Measurements from ENCODE around the gene STARD13. TPM values are rescaled to one million over a fixed set of nuclear protein-coding genes. Genes with fewer than 3 reads are reported as not detected.

STARD13 gene
- total and polyA plus RNA-seq, 5 experiments from 2014 or later, result not detected

GRCh38 chr13:33319859-33320258, 34.3 kb upstream of the STARD13 start:
- Mint-ChIP-seq H3K27me3 (peaks cover 5 to 14% (median 13%) of the 10 kb centered on the region in 5 donors), H3K36me3 (peaks cover 0 to 4% (median 0%) of the 10 kb centered on the region in 3 donors), H3K27ac (no peak overlapping the region), H3K4me1 (no peaks in the 10 kb centered on the region), H3K4me3 (no peak overlapping the region), H3K9me3 (peaks cover 0 to 5% (median 0%) of the 10 kb centered on the region in 9 donors)
- POLR2A ChIA-PET, result no interaction called here
- no peak for ATAC-seq
- no peak for DNase-seq

- H3K4me3 Mint-ChIP-seq, result no peak overlapping the region
Observed at GRCh38 chr13:33318744-33319143, 33.2 kb upstream of the STARD13 start.

GRCh38 chr13:33318037-33318436, 32.5 kb upstream of the STARD13 start:
- peaks cover 0 to 5% (median 0%) of the 10 kb centered on the region in 9 donors for H3K9me3 Mint-ChIP-seq
- no peaks in the 10 kb centered on the region for H3K4me1 Mint-ChIP-seq
- H3K4me3 Mint-ChIP-seq, result no peak overlapping the region
- H3K27ac Mint-ChIP-seq, result no peak overlapping the region
- H3K36me3 Mint-ChIP-seq, result peaks cover 0 to 4% (median 0%) of the 10 kb centered on the region in 3 donors
- ATAC-seq, result no peak
- DNase-seq, result no peak
- H3K27me3 Mint-ChIP-seq, result peaks cover 7 to 24% (median 14%) of the 10 kb centered on the region in 5 donors
- POLR2A ChIA-PET, result no interaction called here

More at GRCh38 chr13:33318744-33319143, 33.2 kb upstream of the STARD13 start:
- no peak for DNase-seq
- Mint-ChIP-seq H3K9me3 (peaks cover 0 to 5% (median 0%) of the 10 kb centered on the region in 9 donors), H3K4me1 (no peaks in the 10 kb centered on the region), H3K27ac (no peak overlapping the region), H3K36me3 (peaks cover 0 to 4% (median 0%) of the 10 kb centered on the region in 3 donors), H3K27me3 (peaks cover 5 to 17% (median 13%) of the 10 kb centered on the region in 5 donors)
- no peak for ATAC-seq
- POLR2A ChIA-PET, result no interaction called here

GRCh38 chr13:33316890-33317289, 31.3 kb upstream of the STARD13 start:
- ATAC-seq, result no peak
- no peak overlapping the region for H3K27ac Mint-ChIP-seq
- peaks cover 0 to 5% (median 0%) of the 10 kb centered on the region in 9 donors for H3K9me3 Mint-ChIP-seq
- DNase-seq, result no peak
- POLR2A ChIA-PET, result no interaction called here
- H3K4me3 Mint-ChIP-seq, result no peak overlapping the region
- H3K4me1 Mint-ChIP-seq, result no peaks in the 10 kb centered on the region
- H3K27me3 Mint-ChIP-seq, result peaks cover 7 to 24% (median 15%) of the 10 kb centered on the region in 5 donors
- H3K36me3 Mint-ChIP-seq, result peaks cover 0 to 4% (median 0%) of the 10 kb centered on the region in 3 donors

GRCh38 chr13:33313504-33313903, 27.9 kb upstream of the STARD13 start:
- Mint-ChIP-seq H3K9me3 (peaks cover 0 to 2% (median 0%) of the 10 kb centered on the region in 9 donors), H3K27me3 (peaks cover 16 to 36% (median 20%) of the 10 kb centered on the region in 5 donors), H3K36me3 (peaks cover 0 to 4% (median 0%) of the 10 kb centered on the region in 3 donors), H3K27ac (no peak overlapping the region), H3K4me3 (no peak overlapping the region), H3K4me1 (no peaks in the 10 kb centered on the region)
- no peak for DNase-seq
- POLR2A ChIA-PET, result no interaction called here
- ATAC-seq, result no peak

- POLR2A ChIA-PET, result no interaction called here
- H3K36me3 Mint-ChIP-seq, result peaks cover 0 to 4% (median 0%) of the 10 kb centered on the region in 3 donors
- DNase-seq, result no peak
- ATAC-seq, result no peak
- peaks cover 0 to 2% (median 0%) of the 10 kb centered on the region in 9 donors for H3K9me3 Mint-ChIP-seq
- H3K4me3 Mint-ChIP-seq, result no peak overlapping the region
- no peak overlapping the region for H3K27ac Mint-ChIP-seq
- no peaks in the 10 kb centered on the region for H3K4me1 Mint-ChIP-seq
- H3K27me3 Mint-ChIP-seq, result peaks cover 16 to 36% (median 20%) of the 10 kb centered on the region in 5 donors
Observed at GRCh38 chr13:33312861-33313212, 27.3 kb upstream of the STARD13 start.

GRCh38 chr13:33312150-33312860, 26.8 kb upstream of the STARD13 start:
- Mint-ChIP-seq H3K27ac (no peak overlapping the region), H3K36me3 (peaks cover 0 to 5% (median 0%) of the 10 kb centered on the region in 3 donors), H3K9me3 (peaks cover 0 to 4% (median 3%) of the 10 kb centered on the region in 9 donors), H3K27me3 (peaks cover 14 to 31% (median 19%) of the 10 kb centered on the region in 5 donors), H3K4me3 (no peak overlapping the region), H3K4me1 (no peaks in the 10 kb centered on the region)
- ATAC-seq, result no peak
- no peak for DNase-seq
- POLR2A ChIA-PET, result no interaction called here

GRCh38 chr13:33311040-33311439, 25.5 kb upstream of the STARD13 start:
- POLR2A ChIA-PET, result no interaction called here
- peaks cover 10 to 23% (median 17%) of the 10 kb centered on the region in 5 donors for H3K27me3 Mint-ChIP-seq
- peaks cover 0 to 17% (median 4%) of the 10 kb centered on the region in 9 donors for H3K9me3 Mint-ChIP-seq
- peaks cover 0 to 4% (median 0%) of the 10 kb centered on the region in 3 donors for H3K36me3 Mint-ChIP-seq
- H3K4me1 Mint-ChIP-seq, result no peaks in the 10 kb centered on the region
- DNase-seq (no peak), ATAC-seq (no peak)
- H3K27ac Mint-ChIP-seq, result no peak overlapping the region
- no peak overlapping the region for H3K4me3 Mint-ChIP-seq

GRCh38 chr13:33310245-33311038, 24.9 kb upstream of the STARD13 start:
- Mint-ChIP-seq H3K4me3 (no peak overlapping the region), H3K9me3 (peaks cover 0 to 21% (median 7%) of the 10 kb centered on the region in 9 donors)

GRCh38 chr13:33308863-33309262, 23.3 kb upstream of the STARD13 start:
- POLR2A ChIA-PET, result no interaction called here
- Mint-ChIP-seq H3K27ac (no peak overlapping the region), H3K27me3 (peaks cover 9 to 27% (median 20%) of the 10 kb centered on the region in 5 donors), H3K36me3 (peaks cover 0 to 4% (median 0%) of the 10 kb centered on the region in 3 donors), H3K9me3 (peaks cover 0 to 21% (median 7%) of the 10 kb centered on the region in 9 donors), H3K4me3 (no peak overlapping the region), H3K4me1 (no peaks in the 10 kb centered on the region)
- ATAC-seq (no peak), DNase-seq (no peak)

More at GRCh38 chr13:33310245-33311038, 24.9 kb upstream of the STARD13 start:
- POLR2A ChIA-PET, result no interaction called here
- Mint-ChIP-seq H3K36me3 (peaks cover 0 to 4% (median 0%) of the 10 kb centered on the region in 3 donors), H3K4me1 (no peaks in the 10 kb centered on the region), H3K27me3 (peaks cover 9 to 23% (median 20%) of the 10 kb centered on the region in 5 donors), H3K27ac (no peak overlapping the region)
- DNase-seq (no peak), ATAC-seq (no peak)

- no peak overlapping the region for H3K4me3 Mint-ChIP-seq
- POLR2A ChIA-PET, result no interaction called here
- H3K4me1 Mint-ChIP-seq, result no peaks in the 10 kb centered on the region
- peaks cover 10 to 28% (median 14%) of the 10 kb centered on the region in 5 donors for H3K27me3 Mint-ChIP-seq
- peaks cover 0 to 21% (median 7%) of the 10 kb centered on the region in 9 donors for H3K9me3 Mint-ChIP-seq
- ATAC-seq (no peak), DNase-seq (no peak)
- H3K27ac Mint-ChIP-seq, result no peak overlapping the region
- peaks cover 0 to 4% (median 0%) of the 10 kb centered on the region in 3 donors for H3K36me3 Mint-ChIP-seq
Observed at GRCh38 chr13:33307843-33308242, 22.3 kb upstream of the STARD13 start.

GRCh38 chr13:33303855-33304597, 18.5 kb upstream of the STARD13 start:
- H3K4me1 Mint-ChIP-seq, result no peaks in the 10 kb centered on the region
- H3K36me3 Mint-ChIP-seq, result peaks cover 0 to 4% (median 0%) of the 10 kb centered on the region in 3 donors
- peaks cover 5 to 29% (median 8%) of the 10 kb centered on the region in 5 donors for H3K27me3 Mint-ChIP-seq
- H3K27ac Mint-ChIP-seq, result no peak overlapping the region
- H3K4me3 Mint-ChIP-seq, result no peak overlapping the region
- DNase-seq (no peak), ATAC-seq (no peak)
- POLR2A ChIA-PET, result no interaction called here
- peaks cover 0 to 21% (median 7%) of the 10 kb centered on the region in 9 donors for H3K9me3 Mint-ChIP-seq

Data from naive thymus-derived CD8-positive, alpha-beta T cell (primary cell).